CD8-positive, alpha-beta memory T cell (primary cell): ENCODE results near the gene CNIH2. TPM values are rescaled to one million over a fixed set of nuclear protein-coding genes. Genes with fewer than 3 reads are reported as not detected.
"Not testable (repeated sequence)": the region's sequence is repeated elsewhere in the genome, so short reads cannot be mapped to it uniquely, and the experiment has no call there.

Source experiments
- CTCF ChIA-PET: fragments of 350-600 bp; sonication (Branson Sonifier 250); formaldehyde crosslinking; loops from one replicate; lab custom pipeline; 2021; ENCODE audit warnings: antibody characterized with exemption; lab: Charles Lee
- POLR2A ChIA-PET: fragments of 350-600 bp; sonication (Branson Sonifier 250); formaldehyde crosslinking; loops from one replicate; lab custom pipeline; 2021; ENCODE audit warnings: antibody characterized with exemption; lab: Charles Lee
- DNase-seq, 5 donors: peaks; one replicate each; pipeline versions ENCODE4 v3.0.0 to v3.0.0-alpha.2; 2020 to 2022; ENCODE audit warnings: mixed read lengths in 1 of 5
- H3K27ac ChIP-seq: one replicate; pipeline ENCODE4 v1.7.0; 2013; ENCODE audit warnings: low read depth, mild to moderate bottlenecking, low read length, moderate library complexity
- H3K27me3 ChIP-seq: 2 replicates; pipeline ENCODE4 v1.7.0; 2013; ENCODE audit warnings: low read length, mild to moderate bottlenecking; ENCODE audit not compliant: insufficient read depth, poor library complexity, severe bottlenecking
- H3K36me3 ChIP-seq: 2 replicates; pipeline ENCODE4 v1.7.0; 2013; ENCODE audit warnings: mild to moderate bottlenecking, low read length, moderate library complexity; ENCODE audit not compliant: insufficient read depth
- H3K4me1 ChIP-seq: 2 replicates; pipeline ENCODE4 v1.7.0; 2013; ENCODE audit warnings: mild to moderate bottlenecking, low read length, moderate library complexity; ENCODE audit not compliant: insufficient read depth
- H3K4me3 ChIP-seq: 2 replicates; pipeline ENCODE4 v1.7.0; 2013; ENCODE audit warnings: mild to moderate bottlenecking, low read length
- H3K9me3 ChIP-seq: 2 replicates; pipeline ENCODE4 v1.7.0; 2013; ENCODE audit warnings: mild to moderate bottlenecking, low read length
- H3K27ac Mint-ChIP-seq, 8 donors: one replicate each; pipeline ENCODE4 v1.8.0; 2020 to 2021; ENCODE audit warnings: mixed read lengths in 8 of 8, mild to moderate bottlenecking in 6 of 8, inconsistent platforms in 3 of 8, moderate library complexity in 3 of 8
- H3K27me3 Mint-ChIP-seq, 2 donors: one replicate each; pipeline ENCODE4 v1.8.0; 2020 to 2021; ENCODE audit warnings: mixed read lengths in 2 of 2, mild to moderate bottlenecking in 1 of 2, moderate library complexity in 1 of 2
- H3K36me3 Mint-ChIP-seq, 3 donors: one replicate each; pipeline ENCODE4 v1.8.0; 2020 to 2021; ENCODE audit warnings: mixed read lengths in 3 of 3, inconsistent platforms in 1 of 3, mild to moderate bottlenecking in 1 of 3
- H3K4me1 Mint-ChIP-seq, 3 donors: one replicate each; pipeline ENCODE4 v1.8.0; 2020 to 2021; ENCODE audit warnings: mixed read lengths in 3 of 3, inconsistent platforms in 1 of 3, mild to moderate bottlenecking in 1 of 3
- H3K4me3 Mint-ChIP-seq, 7 donors: one replicate each; pipeline ENCODE4 v1.8.0; 2020 to 2021; ENCODE audit warnings: mixed read lengths in 7 of 7, mild to moderate bottlenecking in 6 of 7, moderate library complexity in 4 of 7, inconsistent platforms in 2 of 7
- H3K9me3 Mint-ChIP-seq, 5 donors: one replicate each; pipeline ENCODE4 v1.8.0; 2020 to 2022; ENCODE audit warnings: mixed read lengths in 5 of 5, mild to moderate bottlenecking in 3 of 5, moderate library complexity in 2 of 5, inconsistent platforms in 1 of 5
- polyA plus RNA-seq: library from polyadenylated mRNA; unstranded; fragments of 300-500 nt; fragmentation: Illumina TruSeq; gene quantifications from one replicate; pipeline ENCODE4 v1.2.3, GENCODE V29; 2021
- total RNA-seq, 2 experiments: library from RNA; stranded (reverse); gene quantifications; one replicate each; pipeline ENCODE4 v1.2.3, GENCODE V29; 2021

CNIH2 gene
- total and polyA plus RNA-seq, 3 experiments from 2014 or later: 2.7 to 2.8 TPM; not detected in 1

GRCh38 chr11:66309475-66309874, 31.5 kb downstream of the CNIH2 start:
- no peaks in the 10 kb centered on the region for H3K9me3 ChIP-seq
- H3K36me3 Mint-ChIP-seq: peaks cover 0 to 1% (median 0%) of the 10 kb centered on the region in 3 donors
- peaks cover 21% of the 10 kb centered on the region for H3K4me1 ChIP-seq
- CTCF ChIA-PET: interaction anchor here (0.9 to 4.7 kb wide), 4 partner anchors 9 to 80 kb away, joined by 3 to 65 read pairs (median 42); no protein-coding TSS in a partner anchor
- H3K9me3 Mint-ChIP-seq: no peaks in the 10 kb centered on the region
- H3K4me1 Mint-ChIP-seq: peaks cover 9 to 16% (median 15%) of the 10 kb centered on the region in 3 donors
- POLR2A ChIA-PET: no interaction called here
- no peak overlapping the region for H3K4me3 ChIP-seq
- no peak overlapping the region for H3K27ac Mint-ChIP-seq
- H3K4me3 Mint-ChIP-seq: peak overlapping the region in 1 of 7 donors; percentile 55
- no peaks in the 10 kb centered on the region for H3K27me3 ChIP-seq
- DNase-seq: no peak
- H3K27ac ChIP-seq: no peak overlapping the region
- no peaks in the 10 kb centered on the region for H3K36me3 ChIP-seq
- peaks cover 0 to 3% of the 10 kb centered on the region in 2 donors for H3K27me3 Mint-ChIP-seq

- H3K9me3 Mint-ChIP-seq: no peaks in the 10 kb centered on the region
Measured at GRCh38 chr11:66310324-66310723, 32.3 kb downstream of the CNIH2 start.

GRCh38 chr11:66310803-66311440, 32.9 kb downstream of the CNIH2 start:
- H3K27me3 ChIP-seq, H3K9me3 ChIP-seq, H3K27ac Mint-ChIP-seq, H3K36me3 Mint-ChIP-seq, H3K27me3 Mint-ChIP-seq, DNase-seq, H3K4me3 Mint-ChIP-seq, H3K36me3 ChIP-seq, H3K27ac ChIP-seq, H3K4me3 ChIP-seq, H3K9me3 Mint-ChIP-seq: not testable (repeated sequence)
- POLR2A ChIA-PET: interaction anchor here (0.6 to 3.0 kb wide), 6 partner anchors 11 to 72 kb away, joined by 4 to 22 read pairs (median 12); partner anchors contain the start of genes B4GAT1, RIN1 and SLC29A2
- CTCF ChIA-PET: interaction anchor here (0.7 to 4.7 kb wide), 26 partner anchors 11 to 1919 kb away, joined by 3 to 72 read pairs (median 8); partner anchors contain the start of genes B4GAT1, BRMS1, MRPL11 and NPAS4
- peaks cover 33% of the 10 kb centered on the region for H3K4me1 ChIP-seq
- H3K4me1 Mint-ChIP-seq: peaks cover 18 to 30% (median 26%) of the 10 kb centered on the region in 3 donors

More at GRCh38 chr11:66310324-66310723, 32.3 kb downstream of the CNIH2 start:
- ChIA-PET CTCF (interaction anchor here (1.6 to 4.7 kb wide), 8 partner anchors 10 to 79 kb away, joined by 9 to 65 read pairs (median 46); partner anchors contain the start of gene RIN1), POLR2A (no interaction called here)
- Mint-ChIP-seq H3K4me3 (no peak overlapping the region), H3K27ac (no peak overlapping the region), H3K36me3 (peaks cover 0 to 1% (median 0%) of the 10 kb centered on the region in 3 donors), H3K4me1 (peaks cover 12 to 24% (median 20%) of the 10 kb centered on the region in 3 donors), H3K27me3 (peaks cover 0 to 3% of the 10 kb centered on the region in 2 donors)
- no peaks in the 10 kb centered on the region for H3K36me3 ChIP-seq
- no peak overlapping the region for H3K27ac ChIP-seq
- no peaks in the 10 kb centered on the region for H3K27me3 ChIP-seq
- no peak overlapping the region for H3K4me3 ChIP-seq
- DNase-seq: no peak
- H3K9me3 ChIP-seq: no peaks in the 10 kb centered on the region
- H3K4me1 ChIP-seq: peaks cover 30% of the 10 kb centered on the region

GRCh38 chr11:66311470-66311964, 33.5 kb downstream of the CNIH2 start:
- POLR2A ChIA-PET: interaction anchor here (0.5 to 3.0 kb wide), 10 partner anchors 11 to 809 kb away, joined by 4 to 22 read pairs (median 10); partner anchors contain the start of genes B4GAT1, RIN1, SLC29A2 and YIF1A

GRCh38 chr11:66311965-66312548, 34.1 kb downstream of the CNIH2 start:
- Histone ChIP-seq H3K4me3 (peak overlapping the region; percentile 66), H3K9me3 (no peaks in the 10 kb centered on the region), H3K4me1 (peaks cover 33% of the 10 kb centered on the region), H3K27ac (peak overlapping the region; percentile 66), H3K36me3 (no peaks in the 10 kb centered on the region), H3K27me3 (no peaks in the 10 kb centered on the region)
- H3K9me3 Mint-ChIP-seq: no peaks in the 10 kb centered on the region
- ChIA-PET POLR2A (interaction anchor here (0.5 to 3.0 kb wide), 19 partner anchors 10 to 810 kb away, joined by 3 to 22 read pairs (median 5); partner anchors contain the start of genes B4GAT1, RAB1B, RIN1 and SLC29A2), CTCF (interaction anchor here (0.6 to 4.7 kb wide), 30 partner anchors 10 to 1921 kb away, joined by 3 to 72 read pairs (median 6); partner anchors contain the start of genes B4GAT1, BRMS1, MRPL11 and MUS81)
- H3K36me3 Mint-ChIP-seq: peaks cover 0 to 3% (median 0%) of the 10 kb centered on the region in 3 donors
- H3K4me3 Mint-ChIP-seq: peak overlapping the region; percentile 87 to 94 (median 93)
- peaks cover 19 to 34% (median 30%) of the 10 kb centered on the region in 3 donors for H3K4me1 Mint-ChIP-seq
- H3K27me3 Mint-ChIP-seq: peaks cover 0 to 3% of the 10 kb centered on the region in 2 donors
- peak; percentile 96 to 100 (median 99) for DNase-seq
- peak overlapping the region; percentile 91 to 99 (median 98) for H3K27ac Mint-ChIP-seq

More at GRCh38 chr11:66311470-66311964, 33.5 kb downstream of the CNIH2 start:
- Mint-ChIP-seq H3K4me1 (peaks cover 19 to 34% (median 30%) of the 10 kb centered on the region in 3 donors), H3K27ac (peak overlapping the region; percentile 91 to 99 (median 98)), H3K27me3 (peaks cover 0 to 3% of the 10 kb centered on the region in 2 donors), H3K36me3 (peaks cover 0 to 3% (median 0%) of the 10 kb centered on the region in 3 donors), H3K9me3 (no peaks in the 10 kb centered on the region), H3K4me3 (peak overlapping the region; percentile 87 to 94 (median 93))
- H3K4me1 ChIP-seq: peaks cover 33% of the 10 kb centered on the region
- H3K9me3 ChIP-seq: no peaks in the 10 kb centered on the region
- DNase-seq: peak in 1 of 5 donors; percentile 52
- CTCF ChIA-PET: interaction anchor here (0.7 to 4.7 kb wide), 26 partner anchors 11 to 1920 kb away, joined by 3 to 72 read pairs (median 8); partner anchors contain the start of genes B4GAT1, BRMS1, MRPL11 and NPAS4
- H3K27me3 ChIP-seq: no peaks in the 10 kb centered on the region
- peak overlapping the region; percentile 66 for H3K27ac ChIP-seq
- H3K4me3 ChIP-seq: peak overlapping the region; percentile 64
- no peaks in the 10 kb centered on the region for H3K36me3 ChIP-seq

GRCh38 chr11:66312549-66313320, 34.8 kb downstream of the CNIH2 start:
- Mint-ChIP-seq H3K4me3 (peak overlapping the region; percentile 87 to 94 (median 93)), H3K27ac (peak overlapping the region; percentile 91 to 99 (median 98)), H3K27me3 (peaks cover 0 to 3% of the 10 kb centered on the region in 2 donors), H3K4me1 (peaks cover 25 to 41% (median 35%) of the 10 kb centered on the region in 3 donors), H3K9me3 (no peaks in the 10 kb centered on the region), H3K36me3 (peaks cover 0 to 3% (median 0%) of the 10 kb centered on the region in 3 donors)
- Histone ChIP-seq H3K36me3 (no peaks in the 10 kb centered on the region), H3K27ac (peak overlapping the region; percentile 66), H3K9me3 (no peaks in the 10 kb centered on the region), H3K4me1 (peaks cover 39% of the 10 kb centered on the region), H3K4me3 (peak overlapping the region; percentile 70), H3K27me3 (no peaks in the 10 kb centered on the region)
- DNase-seq: peak; percentile 97 to 99 (median 99)
- ChIA-PET POLR2A (interaction anchor here (0.6 to 3.0 kb wide), 19 partner anchors 9 to 718 kb away, joined by 3 to 22 read pairs (median 5); partner anchors contain the start of genes B4GAT1, RAB1B, RIN1 and SLC29A2), CTCF (interaction anchor here (0.6 to 4.7 kb wide), 24 partner anchors 9 to 1050 kb away, joined by 3 to 72 read pairs (median 10); partner anchors contain the start of genes B4GAT1, BRMS1, MRPL11 and MUS81)
